ENCODE results near the gene CCDC192. TPM values are rescaled to one million over a fixed set of nuclear protein-coding genes. Genes with fewer than 3 reads are reported as not detected.

The CCDC192 gene
- total RNA-seq, 1 donor from 2014 or later: not detected

GRCh38 chr5:127923804-127924570 is 220.8 kb downstream of the CCDC192 start:
- intact Hi-C loops (cut with DNase I): no loop called here
- no peak for DNase-seq (ENCODE audit: missing footprints)
- no peak for ATAC-seq

GRCh38 chr5:127924606-127925005 is 221.4 kb downstream of the CCDC192 start:
- intact Hi-C loops (cut with DNase I): no loop called here
- DNase-seq (ENCODE audit: missing footprints) (no peak), ATAC-seq (no peak)

DNA sequence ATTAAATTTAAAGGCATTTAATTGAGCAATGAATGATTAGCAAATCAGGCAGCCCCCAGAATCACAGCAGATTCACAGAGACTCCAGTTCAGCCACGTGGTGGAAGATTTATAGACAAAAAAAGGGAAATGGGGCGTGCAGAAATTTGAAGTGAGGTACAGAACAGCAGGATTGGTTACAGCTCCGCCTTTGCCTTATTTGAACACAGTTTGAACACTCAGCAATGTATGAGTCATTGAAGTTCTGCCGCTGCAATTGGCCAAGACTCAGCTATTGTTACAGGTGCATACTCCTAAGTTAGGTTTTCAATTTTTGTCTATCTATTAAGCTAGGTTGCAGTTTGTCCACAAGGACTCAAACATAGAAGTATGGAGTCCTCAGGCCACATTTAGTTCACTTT is 222.7 kb downstream of the CCDC192 start:
- DNase-seq (ENCODE audit: missing footprints) (no peak), ATAC-seq (no peak)
- intact Hi-C loops (cut with DNase I): no loop called here

DNA sequence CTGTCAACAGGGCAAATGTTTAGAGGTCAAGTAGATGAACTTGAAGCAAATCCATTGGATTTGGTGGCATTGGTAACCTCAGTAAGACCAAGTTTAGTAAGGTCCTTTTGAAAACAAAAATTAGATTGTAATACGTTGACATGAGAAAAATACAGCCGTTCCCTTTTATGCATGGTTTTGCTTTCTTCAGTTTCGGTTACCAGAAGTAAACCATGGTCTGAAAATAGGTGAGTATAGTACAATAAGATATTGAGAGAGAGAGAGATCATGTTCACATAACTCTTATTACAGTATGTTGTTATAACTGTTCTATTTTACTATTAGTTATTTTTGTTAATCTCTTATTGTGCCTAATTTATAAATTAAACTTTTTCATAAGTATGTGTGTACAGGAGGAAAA is 223.8 kb downstream of the CCDC192 start:
- intact Hi-C loops (cut with DNase I): no loop called here
- no peak for ATAC-seq

GRCh38 chr5:127928053-127928452 is 224.9 kb downstream of the CCDC192 start:
- no peak for ATAC-seq
- DNase-seq (ENCODE audit: missing footprints): no peak
- intact Hi-C loops (cut with DNase I): no loop called here

More for the DNA sequence above, 223.8 kb downstream of the CCDC192 start:
- DNase-seq (ENCODE audit: missing footprints): no peak

DNA sequence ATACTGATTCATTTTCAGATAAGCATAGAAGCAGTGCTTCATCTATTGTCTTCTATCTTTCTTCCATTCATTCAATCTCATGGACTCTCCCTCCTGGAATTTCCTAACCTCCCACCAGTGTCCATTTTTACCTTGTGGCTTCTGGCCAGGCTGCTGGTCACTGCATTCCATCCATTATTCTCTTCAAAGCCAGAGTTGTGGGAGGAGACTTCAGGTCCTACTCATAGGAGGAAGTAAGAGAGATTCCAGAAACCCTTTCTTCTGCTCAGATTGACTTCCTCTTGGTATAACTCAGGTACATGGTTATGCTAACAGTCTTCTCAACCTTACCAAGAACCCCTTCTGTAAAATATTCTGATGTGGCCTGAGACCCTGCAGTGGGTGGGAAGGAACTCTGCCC is 227.1 kb downstream of the CCDC192 start:
- intact Hi-C loops (cut with DNase I): no loop called here
- ATAC-seq (no peak), DNase-seq (ENCODE audit: missing footprints) (no peak)

DNA sequence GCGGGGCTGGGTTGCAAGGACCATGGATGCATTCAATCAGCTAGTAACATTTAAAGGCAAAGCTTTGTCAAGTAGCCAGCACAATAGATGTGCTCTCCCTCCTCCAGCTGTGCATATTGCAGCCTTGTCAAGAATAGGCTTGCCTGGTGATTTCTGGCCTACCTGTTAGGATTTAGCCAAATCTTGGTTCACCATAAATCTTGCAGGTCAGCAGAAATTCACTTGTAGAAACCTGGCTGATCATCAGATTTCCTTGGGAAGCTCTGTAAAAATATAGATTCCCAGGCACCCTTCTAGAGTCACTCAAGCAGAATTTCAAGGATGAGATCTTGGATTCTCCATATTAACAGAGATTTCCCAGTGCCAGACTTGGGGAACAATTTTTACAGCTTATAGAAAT is 228.2 kb downstream of the CCDC192 start:
- intact Hi-C loops (cut with DNase I): no loop called here
- DNase-seq (ENCODE audit: missing footprints) (no peak), ATAC-seq (no peak)

- ATAC-seq (no peak), DNase-seq (ENCODE audit: missing footprints) (no peak)
- intact Hi-C loops (cut with DNase I): no loop called here
Measured at GRCh38 chr5:127933348-127933747, 230.2 kb downstream of the CCDC192 start.

DNA sequence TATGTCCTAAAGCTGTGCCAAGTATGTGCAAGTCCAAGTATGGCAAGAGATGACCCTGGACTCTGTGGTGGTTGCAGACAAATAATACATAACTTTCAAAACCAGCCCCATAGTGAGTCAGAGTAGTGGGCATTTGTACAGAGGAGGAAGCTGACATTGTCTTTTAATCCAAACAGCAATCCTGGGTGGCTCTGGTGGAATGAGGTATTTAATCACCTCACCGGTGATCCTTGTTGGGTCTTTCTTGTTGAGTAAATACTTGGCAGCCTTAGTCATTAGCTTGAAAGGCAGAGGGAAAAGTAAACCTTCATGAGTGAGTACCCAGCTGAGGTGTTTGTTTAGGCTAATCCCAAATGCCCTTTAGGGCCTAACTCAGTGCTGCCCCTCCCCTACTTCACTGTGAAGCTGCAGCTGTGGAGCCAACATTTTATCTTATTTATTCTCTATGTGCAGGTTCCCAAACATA is 231.6 kb downstream of the CCDC192 start:
- intact Hi-C loops (cut with DNase I): no loop called here
- no peak for ATAC-seq
- no peak for DNase-seq (ENCODE audit: missing footprints)

DNA sequence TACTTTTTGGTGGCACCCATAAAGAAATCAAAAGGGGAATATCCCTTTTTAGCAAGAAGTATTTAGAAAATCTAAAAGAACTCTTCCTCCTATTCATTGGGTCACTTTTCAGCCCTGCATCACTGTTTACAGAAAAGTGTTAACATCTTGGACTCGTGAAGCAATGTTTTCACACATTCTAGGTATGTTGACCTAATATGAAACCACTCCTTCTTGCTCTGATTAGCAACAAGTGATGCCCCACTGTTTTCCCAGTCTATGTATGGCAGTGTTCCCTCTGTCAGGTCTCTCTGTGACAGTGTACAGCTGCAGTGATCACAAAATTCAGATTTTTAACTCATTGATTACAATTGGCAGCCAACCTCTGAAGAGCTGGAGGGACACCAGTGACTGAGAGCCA is 232.2 kb downstream of the CCDC192 start:
- ATAC-seq (no peak), DNase-seq (ENCODE audit: missing footprints) (no peak)
- intact Hi-C loops (cut with DNase I): no loop called here

GRCh38 chr5:127936439-127936972 is 233.3 kb downstream of the CCDC192 start:
- DNase-seq (ENCODE audit: missing footprints): no peak
- intact Hi-C loops (cut with DNase I): no loop called here
- no peak for ATAC-seq

- ATAC-seq: no peak
Measured at GRCh38 chr5:127938746-127939145, 235.6 kb downstream of the CCDC192 start.

DNA sequence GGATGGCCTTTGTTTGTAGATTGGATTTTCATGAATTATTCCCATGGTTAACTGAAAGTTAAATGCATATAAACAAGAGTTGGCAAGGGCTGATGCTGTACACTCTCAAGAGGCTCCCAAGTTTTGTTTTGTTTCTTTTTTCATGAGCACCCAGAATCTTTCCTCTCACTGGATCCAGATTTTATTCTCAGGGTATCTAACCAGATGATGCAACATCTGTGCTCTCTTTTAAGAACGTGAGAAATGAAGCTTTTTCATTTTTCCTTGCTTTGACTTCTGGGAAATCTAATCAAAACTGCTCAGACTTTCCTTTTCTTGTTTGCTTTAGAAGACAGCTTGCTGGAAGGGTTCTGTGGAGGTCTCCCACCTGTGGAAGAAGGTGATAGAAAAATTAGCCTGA is 237.7 kb downstream of the CCDC192 start:
- ATAC-seq: no peak
- intact Hi-C loops (cut with DNase I): no loop called here
- DNase-seq (ENCODE audit: missing footprints): no peak

More at GRCh38 chr5:127938746-127939145, 235.6 kb downstream of the CCDC192 start:
- no peak for DNase-seq (ENCODE audit: missing footprints)
- intact Hi-C loops (cut with DNase I): no loop called here

DNA sequence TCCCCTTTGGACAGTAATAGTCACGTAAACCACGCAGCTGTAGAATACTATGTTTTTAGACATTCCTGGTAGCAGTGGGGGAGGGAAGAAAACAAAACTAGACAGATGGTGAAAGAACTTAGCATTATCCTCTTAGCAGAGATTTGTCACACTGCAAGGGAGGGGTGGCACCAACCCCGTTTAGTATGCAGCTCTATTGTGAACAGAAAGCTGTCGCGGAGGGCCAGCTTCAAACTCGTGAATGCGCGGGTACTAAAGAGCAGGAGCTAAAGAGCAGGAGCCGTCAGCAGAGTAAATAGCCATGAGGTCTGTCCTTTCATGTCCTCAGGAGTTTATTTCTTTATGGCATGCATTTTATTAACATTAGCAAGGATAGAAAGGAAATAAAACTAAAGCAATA is 238.5 kb downstream of the CCDC192 start:
- intact Hi-C loops (cut with DNase I): no loop called here
- no peak for DNase-seq (ENCODE audit: missing footprints)
- ATAC-seq: no peak

- no peak for ATAC-seq
- intact Hi-C loops (cut with DNase I): no loop called here
- no peak for DNase-seq (ENCODE audit: missing footprints)
Measured at GRCh38 chr5:127942246-127943060, 239.3 kb downstream of the CCDC192 start.

- ATAC-seq: no peak
- intact Hi-C loops (cut with DNase I): no loop called here
- no peak for DNase-seq (ENCODE audit: missing footprints)
Measured at GRCh38 chr5:127943061-127943371, 239.8 kb downstream of the CCDC192 start.

DNA sequence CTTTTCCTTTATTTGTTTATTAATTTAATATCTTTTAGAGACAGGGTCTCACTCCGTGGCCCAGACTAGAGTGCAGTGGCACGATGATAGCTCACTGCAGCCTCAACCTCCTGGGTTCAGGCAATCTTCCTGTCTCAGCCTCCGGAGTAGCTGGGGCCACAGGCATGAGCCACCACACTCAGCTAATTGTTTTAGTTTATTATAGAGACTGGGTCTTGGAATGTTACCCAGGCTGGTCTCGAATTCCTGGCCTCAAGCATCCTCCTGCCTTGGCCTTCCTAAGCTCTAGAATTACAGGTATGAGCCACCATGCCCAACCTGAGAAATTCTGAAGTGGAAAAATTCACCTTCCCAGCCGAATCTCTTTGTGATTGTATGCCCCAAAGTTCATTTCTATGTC is 240.9 kb downstream of the CCDC192 start:
- DNase-seq (ENCODE audit: missing footprints): no peak
- intact Hi-C loops (cut with DNase I): no loop called here
- no peak for ATAC-seq

DNA sequence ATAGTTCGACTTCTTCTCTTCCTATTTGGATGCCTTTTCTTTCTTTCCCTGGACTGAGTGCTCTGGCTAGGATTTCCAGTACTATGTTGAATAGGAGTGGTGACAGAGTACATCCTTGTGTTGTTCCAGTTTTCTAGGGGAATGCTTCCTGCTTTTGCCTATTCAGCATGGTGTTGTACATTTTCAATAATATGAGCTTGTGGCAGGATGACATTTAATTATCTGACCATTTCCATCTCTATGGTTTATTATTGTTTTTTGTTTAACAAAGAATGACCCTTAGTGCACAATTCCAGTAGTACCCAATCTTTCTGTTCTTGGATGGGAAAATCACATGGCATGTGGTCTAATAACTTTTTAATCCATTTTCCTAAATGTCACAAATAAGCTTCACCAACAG is 244.8 kb downstream of the CCDC192 start:
- DNase-seq (ENCODE audit: missing footprints) (no peak), ATAC-seq (no peak)
- intact Hi-C loops (cut with DNase I): no loop called here

- ATAC-seq (no peak), DNase-seq (ENCODE audit: missing footprints) (no peak)
- intact Hi-C loops (cut with DNase I): no loop called here
Measured at GRCh38 chr5:127950707-127951391, 247.7 kb downstream of the CCDC192 start.
